GM12873 (cell line): Measurements from ENCODE around the gene GJB4.

Experiments used
- TF ChIP-seq, protein P1 (sequence below): IDR thresholded peaks from 2 replicates; pipeline ENCODE4 v1.5.1; 2012; ENCODE audit warnings: low read depth, mild to moderate bottlenecking, moderate library complexity, low read length, control low read depth; ENCODE audit not compliant: insufficient read depth; ENCODE audit errors: missing control alignments

The GJB4 gene

DNA sequence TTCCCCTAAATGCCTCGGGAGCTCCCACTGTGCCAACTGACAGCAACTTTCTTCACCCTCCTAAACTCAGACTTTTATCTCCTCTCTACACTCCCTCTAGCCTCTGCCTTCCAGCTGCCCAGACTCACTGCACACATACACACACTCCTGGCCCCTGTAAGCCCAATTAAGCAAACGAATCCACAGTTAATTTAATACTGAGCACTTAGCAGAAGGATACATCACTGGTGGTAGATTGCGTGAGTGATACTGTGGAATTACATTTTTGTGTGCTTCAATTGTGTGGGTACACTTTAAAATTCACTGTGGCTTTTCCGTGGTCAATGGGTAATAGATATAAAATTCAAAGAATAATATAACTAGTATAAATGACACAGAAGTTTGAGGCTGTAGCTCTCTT lies 38.3 kb upstream of the GJB4 start:
- TF ChIP-seq, protein P1, sequence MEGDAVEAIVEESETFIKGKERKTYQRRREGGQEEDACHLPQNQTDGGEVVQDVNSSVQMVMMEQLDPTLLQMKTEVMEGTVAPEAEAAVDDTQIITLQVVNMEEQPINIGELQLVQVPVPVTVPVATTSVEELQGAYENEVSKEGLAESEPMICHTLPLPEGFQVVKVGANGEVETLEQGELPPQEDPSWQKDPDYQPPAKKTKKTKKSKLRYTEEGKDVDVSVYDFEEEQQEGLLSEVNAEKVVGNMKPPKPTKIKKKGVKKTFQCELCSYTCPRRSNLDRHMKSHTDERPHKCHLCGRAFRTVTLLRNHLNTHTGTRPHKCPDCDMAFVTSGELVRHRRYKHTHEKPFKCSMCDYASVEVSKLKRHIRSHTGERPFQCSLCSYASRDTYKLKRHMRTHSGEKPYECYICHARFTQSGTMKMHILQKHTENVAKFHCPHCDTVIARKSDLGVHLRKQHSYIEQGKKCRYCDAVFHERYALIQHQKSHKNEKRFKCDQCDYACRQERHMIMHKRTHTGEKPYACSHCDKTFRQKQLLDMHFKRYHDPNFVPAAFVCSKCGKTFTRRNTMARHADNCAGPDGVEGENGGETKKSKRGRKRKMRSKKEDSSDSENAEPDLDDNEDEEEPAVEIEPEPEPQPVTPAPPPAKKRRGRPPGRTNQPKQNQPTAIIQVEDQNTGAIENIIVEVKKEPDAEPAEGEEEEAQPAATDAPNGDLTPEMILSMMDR = no peak

DNA sequence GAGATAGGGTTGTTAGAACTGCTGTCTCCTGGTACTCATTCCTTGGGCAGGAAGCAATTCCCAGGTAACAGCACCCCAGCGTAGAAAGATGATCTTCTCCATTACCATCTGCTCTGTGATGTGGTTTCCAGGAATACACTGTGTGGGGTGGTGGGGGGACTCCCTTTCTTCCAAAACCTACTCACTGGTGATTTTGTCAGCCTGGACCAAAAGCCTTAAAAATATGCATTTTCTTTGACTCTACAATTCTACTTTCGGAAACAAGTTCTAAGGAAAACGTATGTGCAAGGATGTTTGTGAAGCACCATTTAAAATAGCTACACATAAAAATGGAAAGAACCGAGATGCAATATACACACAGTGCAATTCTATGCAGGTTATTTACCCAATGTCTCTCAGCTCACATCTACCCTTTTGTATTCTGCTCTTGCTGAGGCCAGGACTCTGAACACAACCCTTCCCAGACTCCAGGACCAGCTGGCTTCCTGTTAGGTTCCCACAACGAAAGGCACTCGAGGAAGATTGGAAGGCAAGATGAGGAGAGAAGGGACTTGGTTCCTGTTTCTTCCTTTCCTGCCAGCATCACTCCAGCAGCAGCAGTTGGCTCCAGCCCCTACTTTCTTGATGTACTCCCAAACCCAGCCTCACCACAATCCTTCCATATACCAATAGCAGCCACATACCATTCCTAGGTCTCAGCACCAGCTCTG lies 37.7 kb upstream of the GJB4 start:
- TF ChIP-seq, protein P1 = no peak

GRCh38 chr1:34726861-34727260 lies 32.7 kb upstream of the GJB4 start:
- TF ChIP-seq, protein P1 = no peak

DNA sequence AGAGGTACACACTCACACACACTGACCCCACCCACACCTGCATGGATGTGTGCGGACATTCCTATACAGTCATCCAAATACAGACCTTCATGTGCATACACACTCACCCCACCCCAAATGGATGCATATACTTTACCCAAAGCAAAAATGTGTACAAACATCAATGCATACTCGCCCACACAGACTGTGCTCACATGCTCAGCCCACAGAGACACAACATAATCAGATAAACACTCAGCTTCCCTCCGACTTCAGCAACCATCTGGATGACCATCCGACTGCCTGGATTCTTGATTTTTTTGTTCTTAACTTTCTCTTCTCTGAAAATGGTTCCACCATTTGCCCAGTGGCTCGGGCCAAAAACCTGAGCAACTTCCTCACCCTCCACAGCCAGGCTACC lies 29.1 kb upstream of the GJB4 start:
- TF ChIP-seq, protein P1 = no peak

DNA sequence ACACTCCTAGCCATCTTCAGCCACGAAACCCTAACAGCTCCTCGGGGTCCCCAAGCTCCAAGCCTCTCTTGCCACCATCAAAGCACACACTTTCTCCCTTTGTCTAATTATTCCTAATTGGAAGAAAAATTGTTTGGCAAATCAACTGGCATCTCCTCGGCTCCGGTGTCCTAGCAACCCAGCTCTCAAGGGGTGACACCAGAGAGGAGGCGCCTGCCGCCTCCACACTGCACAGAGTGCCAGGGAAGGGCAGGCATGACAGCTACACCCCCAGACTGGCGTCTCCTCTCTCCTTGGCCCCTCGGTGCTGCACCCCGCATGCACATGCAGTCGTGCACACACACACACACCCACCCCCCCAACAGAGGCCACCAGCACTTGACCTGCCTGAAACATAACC lies 22.8 kb upstream of the GJB4 start:
- TF ChIP-seq, protein P1 = no peak

- TF ChIP-seq, protein P1 = no peak
These were observed 19.9 kb upstream of the GJB4 start for GRCh38 chr1:34739613-34740012.

DNA sequence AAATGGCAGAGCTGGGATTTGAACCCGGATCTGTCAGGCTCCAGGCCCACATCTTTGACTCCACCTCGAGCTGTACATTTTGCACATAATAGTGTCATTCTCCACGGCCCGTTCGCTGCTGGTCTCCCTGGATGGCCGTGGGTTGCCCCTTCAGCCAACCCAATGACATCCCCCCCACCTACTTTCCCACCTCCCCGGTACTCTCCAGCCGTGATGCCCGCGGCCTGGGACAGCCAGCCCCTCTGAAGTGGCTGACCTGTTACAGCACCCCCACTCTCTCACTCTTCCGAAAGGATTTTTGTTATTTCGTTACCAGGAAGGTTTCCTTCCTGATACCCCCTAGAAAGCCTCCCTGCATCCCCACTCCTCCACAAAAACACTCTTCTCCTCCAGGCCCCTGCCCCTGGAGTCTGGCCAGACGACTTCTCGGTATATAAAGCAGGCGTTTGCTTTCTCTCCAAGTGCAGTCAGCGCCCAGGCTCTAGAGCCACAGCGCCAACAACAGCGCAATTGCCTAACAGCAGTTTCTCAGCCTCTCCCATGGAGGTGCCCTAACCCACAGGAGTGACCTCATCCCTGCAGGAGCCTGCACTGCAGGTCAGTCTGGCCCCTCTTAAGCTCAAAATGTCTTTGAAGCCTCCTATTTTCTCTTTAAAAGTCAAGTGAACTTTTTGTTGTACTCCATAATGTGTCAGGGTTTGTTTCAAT lies 19.2 kb upstream of the GJB4 start:
- TF ChIP-seq, protein P1 = no peak
